ENCODE measurements around the gene KPNA2.
"Not testable (repeated sequence)": the region's sequence is repeated elsewhere in the genome, so short reads cannot be mapped to it uniquely, and the experiment has no call there.

The KPNA2 gene

GRCh38 chr17:68065366-68065765 is 29.8 kb downstream of the KPNA2 start:
- H3K9me3 ChIP-seq (ENCODE audit: control insufficient read depth, low read length); H3K36me3 ChIP-seq (ENCODE audit: control insufficient read depth, insufficient read depth, low read length); H3K4me3 ChIP-seq (ENCODE audit: extremely low read depth, insufficient read depth, low read length, poor library complexity, severe bottlenecking); H3K27ac ChIP-seq (ENCODE audit: low read depth, low read length, severe bottlenecking); H3K4me1 ChIP-seq (ENCODE audit: control insufficient read depth, insufficient read depth, low read length, poor library complexity, severe bottlenecking): not testable (repeated sequence)
- 71 to 100% methylated on average over 1 to 2 of the region's 7 CpGs for WGBS, 2 experiments (ENCODE audit: insufficient coverage in 2 of 2)

GRCh38 chr17:68068512-68068911 is 33.0 kb downstream of the KPNA2 start:
- H3K4me1 ChIP-seq (ENCODE audit: control insufficient read depth, insufficient read depth, low read length, poor library complexity, severe bottlenecking); H3K4me3 ChIP-seq (ENCODE audit: extremely low read depth, insufficient read depth, low read length, poor library complexity, severe bottlenecking); H3K27ac ChIP-seq (ENCODE audit: low read depth, low read length, severe bottlenecking); H3K36me3 ChIP-seq (ENCODE audit: control insufficient read depth, insufficient read depth, low read length); H3K9me3 ChIP-seq (ENCODE audit: control insufficient read depth, low read length): not testable (repeated sequence)
- 75 to 93% methylated on average over 1 to 2 of the region's 3 CpGs for WGBS, 2 experiments (ENCODE audit: insufficient coverage in 2 of 2)

- H3K9me3 ChIP-seq (ENCODE audit: control insufficient read depth, low read length); H3K27ac ChIP-seq (ENCODE audit: low read depth, low read length, severe bottlenecking); H3K4me1 ChIP-seq (ENCODE audit: control insufficient read depth, insufficient read depth, low read length, poor library complexity, severe bottlenecking); H3K4me3 ChIP-seq (ENCODE audit: extremely low read depth, insufficient read depth, low read length, poor library complexity, severe bottlenecking); H3K36me3 ChIP-seq (ENCODE audit: control insufficient read depth, insufficient read depth, low read length): not testable (repeated sequence)
- 84 to 91% methylated on average over 7 to 13 of the region's 15 CpGs for whole genome bisulfite sequencing, 2 experiments (ENCODE audit: insufficient coverage in 2 of 2)
Measured at GRCh38 chr17:68070582-68071444, 35.3 kb downstream of the KPNA2 start.

- H3K4me1 ChIP-seq (ENCODE audit: control insufficient read depth, insufficient read depth, low read length, poor library complexity, severe bottlenecking): no peaks in the 10 kb centered on the region
- H3K27ac ChIP-seq (ENCODE audit: low read depth, low read length, severe bottlenecking): no peak overlapping the region
- no peaks in the 10 kb centered on the region for H3K9me3 ChIP-seq (ENCODE audit: control insufficient read depth, low read length)
- 100% methylated on average over 2 of the region's 4 CpGs; no CpG with 5 or more reads in 1 of the 2 experiments for WGBS, 2 experiments (ENCODE audit: insufficient coverage in 2 of 2)
- H3K4me3 ChIP-seq (ENCODE audit: extremely low read depth, insufficient read depth, low read length, poor library complexity, severe bottlenecking): no peak overlapping the region
- H3K36me3 ChIP-seq (ENCODE audit: control insufficient read depth, insufficient read depth, low read length): no peaks in the 10 kb centered on the region
Measured at GRCh38 chr17:68074279-68074678, 38.7 kb downstream of the KPNA2 start.

DNA sequence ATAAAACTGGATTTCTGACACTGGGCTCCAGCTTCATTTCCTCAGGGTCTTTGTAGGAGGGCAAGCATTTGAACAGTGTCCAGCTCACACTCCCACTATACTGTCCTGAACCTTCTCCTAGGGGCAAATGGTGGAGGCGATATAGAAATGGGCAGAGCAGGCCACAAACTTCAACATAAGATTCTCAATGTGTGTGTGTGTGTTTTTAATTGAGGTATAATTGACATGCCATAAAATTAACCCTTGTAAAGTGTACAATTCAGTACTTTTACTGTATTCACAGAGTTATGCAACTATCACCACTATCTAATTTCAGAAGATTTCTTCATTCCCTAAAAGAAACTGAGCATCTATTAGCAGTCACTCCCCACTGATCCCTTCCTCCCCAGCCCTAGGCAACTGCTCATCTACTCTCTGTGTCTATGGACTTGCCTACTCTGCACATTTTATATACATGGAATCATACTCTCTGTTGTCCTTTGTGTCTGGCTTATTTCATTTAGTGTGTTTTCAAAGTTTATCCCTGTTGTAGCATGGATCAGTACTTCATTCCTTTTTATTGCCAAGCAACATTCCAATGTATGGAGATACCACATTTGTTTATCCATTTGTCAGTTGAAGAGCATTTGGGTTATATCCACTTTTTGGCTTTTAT is 40.5 kb downstream of the KPNA2 start:
- WGBS, 2 experiments (ENCODE audit: insufficient coverage in 2 of 2): no CpG with 5 or more reads among the region's 1 CpG
- H3K4me3 ChIP-seq (ENCODE audit: extremely low read depth, insufficient read depth, low read length, poor library complexity, severe bottlenecking): not testable (repeated sequence)

DNA sequence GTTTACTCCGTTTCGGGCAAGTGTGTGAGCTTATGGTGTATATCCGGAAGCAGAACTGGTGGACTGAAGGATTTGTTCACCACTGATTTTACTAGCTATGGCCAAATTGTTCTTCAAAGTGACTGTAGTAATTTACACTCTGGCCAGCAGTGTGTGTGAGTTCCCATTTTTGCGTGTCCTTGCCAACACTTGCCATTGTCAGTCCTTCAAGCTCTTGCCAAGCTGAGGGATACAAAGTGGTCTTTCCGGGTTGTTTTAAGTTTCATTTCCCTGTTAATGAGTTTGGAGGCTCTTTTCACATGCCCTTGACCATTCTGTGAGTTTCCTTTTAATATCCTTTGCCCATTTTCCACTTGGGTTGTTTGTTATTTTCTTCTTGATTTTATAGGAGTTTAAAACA is 42.0 kb downstream of the KPNA2 start:
- 71% methylated on average over 1 of the region's 5 CpGs; no CpG with 5 or more reads in 1 of the 2 experiments for WGBS, 2 experiments (ENCODE audit: insufficient coverage in 2 of 2)
- not testable (repeated sequence) for H3K4me1 ChIP-seq (ENCODE audit: control insufficient read depth, insufficient read depth, low read length, poor library complexity, severe bottlenecking); H3K4me3 ChIP-seq (ENCODE audit: extremely low read depth, insufficient read depth, low read length, poor library complexity, severe bottlenecking)

More for the DNA sequence above, 40.5 kb downstream of the KPNA2 start:
- H3K36me3 ChIP-seq (ENCODE audit: control insufficient read depth, insufficient read depth, low read length); H3K4me1 ChIP-seq (ENCODE audit: control insufficient read depth, insufficient read depth, low read length, poor library complexity, severe bottlenecking); H3K27ac ChIP-seq (ENCODE audit: low read depth, low read length, severe bottlenecking); H3K9me3 ChIP-seq (ENCODE audit: control insufficient read depth, low read length): not testable (repeated sequence)

DNA sequence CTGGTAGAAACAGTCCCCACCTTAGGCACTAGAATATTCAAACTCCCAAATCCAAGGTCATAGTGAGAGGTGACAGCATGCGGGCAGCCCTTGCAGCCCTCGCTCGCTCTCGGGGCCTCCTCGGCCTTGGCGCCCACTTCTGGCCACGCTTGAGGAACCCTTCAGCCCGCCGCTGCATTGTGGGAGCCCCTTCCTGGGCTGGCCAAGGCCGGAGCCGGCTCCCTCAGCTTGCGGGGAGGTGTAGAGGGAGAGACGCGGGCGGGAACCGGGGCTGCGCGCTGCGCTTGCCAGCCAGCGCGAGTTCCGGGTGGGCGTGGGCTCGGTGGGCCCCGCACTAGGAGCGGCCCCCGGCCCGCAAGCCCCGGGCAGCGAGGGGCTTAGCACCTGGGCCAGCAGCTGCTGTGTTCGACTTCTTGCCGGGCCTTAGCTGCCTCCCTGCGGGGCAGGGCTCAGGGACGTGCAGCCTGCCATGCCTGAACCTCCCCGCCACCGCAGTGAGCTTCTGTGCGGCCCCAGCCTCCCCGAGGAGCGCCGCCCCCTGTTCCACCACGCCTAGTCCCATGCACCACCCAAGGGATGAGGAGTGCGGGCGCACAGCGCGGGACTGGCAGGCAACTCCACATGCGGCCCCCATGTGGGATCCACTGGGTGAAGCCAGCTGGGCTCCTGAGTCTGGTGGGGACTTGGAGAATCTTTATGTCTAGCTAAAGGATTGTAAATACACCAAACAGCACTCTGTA is 45.0 kb downstream of the KPNA2 start:
- 95 to 96% methylated on average over 22 to 43 of the region's 46 CpGs for WGBS, 2 experiments (ENCODE audit: insufficient coverage in 2 of 2)
- Histone ChIP-seq H3K9me3 (ENCODE audit: control insufficient read depth, low read length) (no peaks in the 10 kb centered on the region), H3K27ac (ENCODE audit: low read depth, low read length, severe bottlenecking) (no peak overlapping the region), H3K36me3 (ENCODE audit: control insufficient read depth, insufficient read depth, low read length) (no peaks in the 10 kb centered on the region), H3K4me1 (ENCODE audit: control insufficient read depth, insufficient read depth, low read length, poor library complexity, severe bottlenecking) (no peaks in the 10 kb centered on the region), H3K4me3 (ENCODE audit: extremely low read depth, insufficient read depth, low read length, poor library complexity, severe bottlenecking) (no peak overlapping the region)

More for the DNA sequence above, 42.0 kb downstream of the KPNA2 start:
- H3K9me3 ChIP-seq (ENCODE audit: control insufficient read depth, low read length); H3K36me3 ChIP-seq (ENCODE audit: control insufficient read depth, insufficient read depth, low read length); H3K27ac ChIP-seq (ENCODE audit: low read depth, low read length, severe bottlenecking): not testable (repeated sequence)

DNA sequence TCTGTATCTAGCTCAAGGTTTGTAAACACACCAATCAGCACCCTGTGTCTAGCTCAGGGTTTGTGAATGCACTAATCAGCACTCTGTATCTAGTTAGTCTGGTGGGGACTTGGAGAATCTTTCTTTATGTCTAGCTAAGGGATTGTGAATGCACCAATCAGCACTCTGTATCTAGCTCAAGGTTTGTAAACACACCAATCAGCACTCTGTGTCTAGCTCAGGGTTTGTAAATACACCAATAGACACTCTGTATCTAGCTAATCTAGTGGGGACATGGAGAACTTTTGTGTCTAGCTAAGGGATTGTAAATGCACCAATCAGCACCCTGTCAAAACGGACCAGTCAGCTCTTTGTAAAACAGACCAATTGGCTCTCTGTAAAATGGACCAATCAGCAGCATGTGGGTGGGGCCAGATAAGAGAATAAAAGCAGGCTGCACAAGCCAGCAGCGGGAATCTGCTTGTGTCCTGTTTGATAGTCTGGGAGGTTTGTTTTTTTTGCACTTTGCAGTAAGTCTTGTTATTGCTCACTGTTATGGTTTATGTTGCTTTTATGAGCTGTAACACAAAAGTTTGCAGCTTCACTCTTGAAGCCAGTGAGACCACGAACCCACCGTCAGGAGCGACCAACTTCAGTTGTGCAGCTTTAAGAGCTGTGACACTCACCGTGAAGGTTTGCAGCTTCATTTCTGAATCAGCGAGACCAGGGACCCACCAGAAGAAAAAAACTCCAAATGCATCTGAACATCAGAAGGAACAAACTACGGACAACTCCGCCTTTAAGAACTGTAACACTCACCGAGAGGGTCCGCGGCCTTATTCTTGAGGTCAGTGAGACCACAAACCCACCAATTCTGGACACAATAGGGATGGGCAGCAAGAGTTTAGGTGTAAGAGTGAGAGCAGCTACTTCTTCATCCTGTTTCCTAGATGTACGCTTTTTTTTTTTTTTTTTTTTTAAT is 46.0 kb downstream of the KPNA2 start:
- not testable (repeated sequence) for H3K4me3 ChIP-seq (ENCODE audit: extremely low read depth, insufficient read depth, low read length, poor library complexity, severe bottlenecking); H3K27ac ChIP-seq (ENCODE audit: low read depth, low read length, severe bottlenecking); H3K9me3 ChIP-seq (ENCODE audit: control insufficient read depth, low read length); H3K4me1 ChIP-seq (ENCODE audit: control insufficient read depth, insufficient read depth, low read length, poor library complexity, severe bottlenecking); H3K36me3 ChIP-seq (ENCODE audit: control insufficient read depth, insufficient read depth, low read length)
- WGBS, 2 experiments (ENCODE audit: insufficient coverage in 2 of 2): 94 to 95% methylated on average over 9 to 11 of the region's 13 CpGs

GRCh38 chr17:68085771-68086381 is 50.3 kb downstream of the KPNA2 start:
- H3K4me1 ChIP-seq (ENCODE audit: control insufficient read depth, insufficient read depth, low read length, poor library complexity, severe bottlenecking): no peaks in the 10 kb centered on the region
- WGBS, 2 experiments (ENCODE audit: insufficient coverage in 2 of 2): 80 to 81% methylated on average over 2 to 4 of the region's 7 CpGs
- no peak overlapping the region for H3K27ac ChIP-seq (ENCODE audit: low read depth, low read length, severe bottlenecking)

GRCh38 chr17:68086666-68087065 is 51.1 kb downstream of the KPNA2 start:
- not testable (repeated sequence) for H3K36me3 ChIP-seq (ENCODE audit: control insufficient read depth, insufficient read depth, low read length); H3K27ac ChIP-seq (ENCODE audit: low read depth, low read length, severe bottlenecking); H3K4me1 ChIP-seq (ENCODE audit: control insufficient read depth, insufficient read depth, low read length, poor library complexity, severe bottlenecking); H3K4me3 ChIP-seq (ENCODE audit: extremely low read depth, insufficient read depth, low read length, poor library complexity, severe bottlenecking); H3K9me3 ChIP-seq (ENCODE audit: control insufficient read depth, low read length)
- 93 to 100% methylated on average over 1 to 3 of the region's 4 CpGs for WGBS, 2 experiments (ENCODE audit: insufficient coverage in 2 of 2)

More at GRCh38 chr17:68085771-68086381, 50.3 kb downstream of the KPNA2 start:
- H3K4me3 ChIP-seq (ENCODE audit: extremely low read depth, insufficient read depth, low read length, poor library complexity, severe bottlenecking): no peak overlapping the region
- no peaks in the 10 kb centered on the region for H3K36me3 ChIP-seq (ENCODE audit: control insufficient read depth, insufficient read depth, low read length)
- no peaks in the 10 kb centered on the region for H3K9me3 ChIP-seq (ENCODE audit: control insufficient read depth, low read length)

All from mesodermal cell (in vitro differentiated cells).